HepG2 (cell line): ENCODE data around the gene IL11RA. TPM values are rescaled to one million over a fixed set of nuclear protein-coding genes. Genes with fewer than 3 reads are reported as not detected.

Experiments
- AGO2 ChIP-seq: fragments of 200-400 bp; formaldehyde crosslinking; optimal IDR thresholded peaks from 2 replicates; pipeline ENCODE3; 2017; ENCODE audit warnings: mild to moderate bottlenecking, low read depth, low read length, moderate library complexity
- FOSL1 ChIP-seq: sonication (generic); formaldehyde crosslinking; IDR thresholded peaks from 2 replicates; pipeline ENCODE4 v1.9.0; 2021; ENCODE audit warnings: missing genetic modification reagents, borderline replicate concordance
- HOXA5 ChIP-seq: sonication (generic); formaldehyde crosslinking; IDR thresholded peaks from 2 replicates; pipeline ENCODE4 v1.4.0; 2020; ENCODE audit warnings: missing genetic modification reagents
- IRX3 ChIP-seq: sonication (generic); formaldehyde crosslinking; IDR thresholded peaks from 2 replicates; pipeline ENCODE4 v1.8.1; 2023; ENCODE audit warnings: mild to moderate bottlenecking, low read depth, missing genetic modification reagents, borderline replicate concordance
- JUNB ChIP-seq: sonication (generic); formaldehyde crosslinking; IDR thresholded peaks from 2 replicates; pipeline ENCODE4 v1.8.0; 2022; ENCODE audit warnings: missing genetic modification reagents, mild to moderate bottlenecking, borderline replicate concordance
- MATR3 ChIP-seq: sonication (generic); formaldehyde crosslinking; IDR thresholded peaks from 2 replicates; pipeline ENCODE4 v1.4.0; 2020; ENCODE audit warnings: missing genetic modification reagents
- PHF20 ChIP-seq: sonication (generic); formaldehyde crosslinking; IDR thresholded peaks from 2 replicates; pipeline ENCODE4 v1.5.0; 2020; ENCODE audit warnings: mild to moderate bottlenecking, missing genetic modification reagents
- RFX3 ChIP-seq: IDR thresholded peaks from 2 replicates; pipeline ENCODE4 v1.6.1; 2016; ENCODE audit warnings: missing biosample characterization, missing genetic modification reagents
- SOX5 ChIP-seq: IDR thresholded peaks from 2 replicates; pipeline ENCODE4 v1.6.1; 2016; ENCODE audit warnings: borderline replicate concordance
- SP4 ChIP-seq: sonication (generic); formaldehyde crosslinking; IDR thresholded peaks from 2 replicates; pipeline ENCODE4 v1.8.1; 2023; ENCODE audit warnings: mild to moderate bottlenecking, missing genetic modification reagents
- YEATS4 ChIP-seq: sonication (generic); formaldehyde crosslinking; IDR thresholded peaks from 2 replicates; pipeline ENCODE4 v1.4.0; 2020; ENCODE audit warnings: missing genetic modification reagents, borderline replicate concordance
- ZNF292 ChIP-seq: sonication (generic); formaldehyde crosslinking; IDR thresholded peaks from 2 replicates; pipeline ENCODE4 v1.8.1; 2022; ENCODE audit warnings: mild to moderate bottlenecking, low read depth, missing genetic modification reagents, borderline replicate concordance
- ZNF367 ChIP-seq: sonication (generic); formaldehyde crosslinking; IDR thresholded peaks from 2 replicates; pipeline ENCODE4 v1.4.0; 2020; ENCODE audit warnings: missing genetic modification reagents, borderline replicate concordance
- ZNF407 ChIP-seq: sonication (generic); formaldehyde crosslinking; IDR thresholded peaks from one replicate; pipeline ENCODE4 v1.5.1; 2020; ENCODE audit warnings: mild to moderate bottlenecking, missing genetic modification reagents; ENCODE audit errors: not compliant biosample characterization
- ZNF44 ChIP-seq: sonication (generic); formaldehyde crosslinking; IDR thresholded peaks from 2 replicates; pipeline ENCODE4 v1.5.1; 2020; ENCODE audit warnings: mild to moderate bottlenecking, missing genetic modification reagents
- ZNF446 ChIP-seq: sonication (generic); formaldehyde crosslinking; IDR thresholded peaks from 2 replicates; pipeline ENCODE4 v1.5.0; 2020; ENCODE audit warnings: mild to moderate bottlenecking, missing genetic modification reagents
- ZNF766 ChIP-seq: sonication (generic); formaldehyde crosslinking; IDR thresholded peaks from 2 replicates; pipeline ENCODE4 v1.5.0; 2020; ENCODE audit warnings: missing genetic modification reagents, borderline replicate concordance
- polyA plus RNA-seq, 8 experiments: library from polyadenylated mRNA; depleted of rRNA in 3 of 8; stranded (reverse) in 7 of 8; unstranded in 1 of 8; fragments of >200 nt; fragmentation: Illumina TruSeq in 4 of 8; extraction: Trizol in 4 of 8; gene quantifications; 2 replicates each; pipeline versions ENCODE4 v1.2.1 to v1.2.3, GENCODE V29; 2011 to 2016; ENCODE audit warnings: low read depth in 4 of 8, missing spikeins in 1 of 8, mixed read lengths in 1 of 8; ENCODE audit not compliant: insufficient read depth in 1 of 8
- total RNA-seq, 5 experiments: library from RNA; depleted of rRNA; stranded (reverse); fragments of >200 nt; fragmentation: Illumina TruSeq; extraction: Trizol; gene quantifications; 2 replicates each; pipeline ENCODE4 v1.2.3, GENCODE V29; 2016; ENCODE audit warnings: low read depth in 1 of 5

Gene IL11RA
- total and polyA plus RNA-seq, 2 of the 13 experiments (the other 11 are each of a cell fraction or from before 2014, with no cell fraction given) = 2.0 to 4.2 TPM

GRCh38 chr9:34651876-34652601 is at the start of gene IL11RA (continued):
- no peak for TF ChIP-seq FOSL1 (CRISPR knock-in tag)
- TF ChIP-seq HOXA5 = peak; percentile 94
- peak; percentile 73 for TF ChIP-seq PHF20 (CRISPR knock-in tag)
- TF ChIP-seq IRX3 (CRISPR knock-in tag) = no peak
- TF ChIP-seq SP4 (CRISPR knock-in tag) = 0 out of 2 replicates have a peak, but pooled peaks have one; percentile 31
- TF ChIP-seq ZNF407 = no peak
- peak; percentile 98 for TF ChIP-seq AGO2
- TF ChIP-seq ZNF766 (CRISPR knock-in tag) = no peak
- TF ChIP-seq ZNF446 (CRISPR knock-in tag) = no peak
- TF ChIP-seq RFX3 (CRISPR knock-in tag) = no peak
- no peak for TF ChIP-seq MATR3 (CRISPR knock-in tag)
- TF ChIP-seq SOX5 (CRISPR knock-in tag) = peak; percentile 22; the same call in 1 of the 2 replicates
- no peak for TF ChIP-seq YEATS4
- TF ChIP-seq JUNB (CRISPR knock-in tag) = no peak
- no peak for TF ChIP-seq ZNF292
- no peak for TF ChIP-seq ZNF44 (CRISPR knock-in tag)
- no peak for TF ChIP-seq ZNF367 (CRISPR knock-in tag)
